ENCODE data around the gene NAT14.

The NAT14 gene

DNA sequence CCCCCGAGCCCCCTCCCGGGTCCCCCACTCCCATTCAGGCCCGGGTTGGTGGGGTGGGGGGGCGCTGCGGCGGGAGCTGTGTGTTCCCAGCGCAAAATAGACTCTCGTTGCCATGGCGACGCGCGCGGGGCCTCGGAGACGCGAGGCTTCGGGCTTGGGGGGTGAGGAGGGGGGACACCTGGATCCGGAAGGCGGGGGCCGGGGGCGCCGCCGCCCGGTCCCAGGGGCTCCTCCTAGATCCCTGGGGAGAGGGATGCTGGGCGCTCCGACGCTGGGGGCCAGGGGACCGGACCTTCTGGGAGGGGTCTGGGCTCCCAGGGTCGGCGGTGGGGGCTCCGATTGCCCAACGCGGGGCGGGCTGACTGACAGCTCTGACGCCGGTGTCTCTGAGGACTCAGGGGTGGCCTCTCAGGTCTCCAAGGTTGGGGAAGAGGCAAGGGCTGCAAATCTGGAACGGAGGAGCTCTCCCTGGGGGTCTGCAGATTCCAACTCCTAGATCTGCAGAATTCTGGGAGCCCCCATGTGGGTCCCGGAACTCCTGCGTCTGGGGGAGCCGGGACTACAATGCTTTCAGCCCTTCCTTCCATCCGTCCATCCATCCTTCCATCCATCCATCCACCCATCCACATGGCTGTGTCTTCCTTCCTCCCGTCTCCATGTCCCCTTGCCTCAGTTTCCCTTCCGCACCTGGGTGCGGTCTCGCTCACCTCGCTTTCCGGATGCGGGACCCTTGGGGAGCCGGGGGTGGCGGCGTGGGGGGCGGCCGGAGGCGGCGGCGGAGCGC is 32.8 kb upstream of the NAT14 start:
- no peak for TF ChIP-seq ZNF384 (IDR thresholded peaks at IDR 0.05)
- TF ChIP-seq, protein P1, sequence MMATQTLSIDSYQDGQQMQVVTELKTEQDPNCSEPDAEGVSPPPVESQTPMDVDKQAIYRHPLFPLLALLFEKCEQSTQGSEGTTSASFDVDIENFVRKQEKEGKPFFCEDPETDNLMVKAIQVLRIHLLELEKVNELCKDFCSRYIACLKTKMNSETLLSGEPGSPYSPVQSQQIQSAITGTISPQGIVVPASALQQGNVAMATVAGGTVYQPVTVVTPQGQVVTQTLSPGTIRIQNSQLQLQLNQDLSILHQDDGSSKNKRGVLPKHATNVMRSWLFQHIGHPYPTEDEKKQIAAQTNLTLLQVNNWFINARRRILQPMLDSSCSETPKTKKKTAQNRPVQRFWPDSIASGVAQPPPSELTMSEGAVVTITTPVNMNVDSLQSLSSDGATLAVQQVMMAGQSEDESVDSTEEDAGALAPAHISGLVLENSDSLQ (IDR thresholded peaks at IDR 0.05) = peak; percentile 64
- CTCF ChIA-PET = no interaction called here
- POLR2A ChIA-PET = interaction anchor here (0.9 kb wide), 1 partner anchor 10 kb away, joined by 3 read pairs; the partner anchor contains the start of gene ISOC2
- DNase-seq (ENCODE audit: extremely low spot score) = no peak

DNA sequence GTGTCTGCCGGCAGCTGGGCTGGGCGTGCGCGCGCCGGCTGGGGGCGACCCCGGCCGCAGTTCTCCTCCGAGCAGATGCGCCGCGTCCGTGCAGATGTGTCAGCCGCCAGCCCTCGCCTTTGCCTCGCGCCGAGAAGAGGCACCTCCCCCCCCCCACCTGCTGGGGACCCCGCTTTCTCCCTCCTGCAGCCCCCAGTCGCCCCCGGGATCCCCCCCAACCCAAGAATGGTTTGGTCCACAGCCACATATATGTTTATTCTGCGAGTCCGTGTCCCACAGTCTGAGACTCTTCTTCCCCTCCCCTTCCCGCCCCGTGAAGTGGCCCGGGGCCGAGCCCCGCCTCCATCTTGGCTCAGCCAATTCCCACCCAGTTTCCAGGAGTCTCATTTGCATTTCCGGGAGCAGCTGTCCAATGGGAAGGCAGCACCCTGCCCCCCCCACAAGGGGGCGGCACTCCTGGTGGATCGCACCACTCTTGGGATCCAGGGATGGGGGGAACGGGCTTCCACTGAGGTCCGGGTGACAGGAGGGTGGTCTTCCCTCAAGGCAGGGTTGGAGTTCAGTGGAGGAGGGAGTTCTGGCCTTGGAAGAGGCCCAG is 32.1 kb upstream of the NAT14 start:
- DNase-seq (ENCODE audit: extremely low spot score) = peak; percentile 88
- CTCF ChIA-PET = interaction anchor here (1.1 kb wide), 1 partner anchor 15 kb away, joined by 7 read pairs; no protein-coding TSS in a partner anchor
- POLR2A ChIA-PET = interaction anchor here (0.9 to 1.7 kb wide), 2 partner anchors 9 to 23 kb away, joined by 3 to 7 read pairs; partner anchors contain the start of genes ISOC2 and ZNF628
- no peak for TF ChIP-seq ARNT (IDR thresholded peaks at IDR 0.05)
- no peak for TF ChIP-seq TARDBP (IDR thresholded peaks at IDR 0.05)
- peak; percentile 88 for TF ChIP-seq FOXM1 (IDR thresholded peaks at IDR 0.05; ENCODE audit: borderline replicate concordance)
- TF ChIP-seq, protein P1 (IDR thresholded peaks at IDR 0.05) = no peak
- no peak for TF ChIP-seq FOXK2 (IDR thresholded peaks at IDR 0.05)
- no peak for TF ChIP-seq NFRKB (IDR thresholded peaks at IDR 0.05)
- TF ChIP-seq SUZ12 (IDR thresholded peaks at IDR 0.05) = no peak
- TF ChIP-seq ELF4 (IDR thresholded peaks at IDR 0.05) = no peak
- TF ChIP-seq L3MBTL2 (conservative IDR thresholded peaks at IDR 0.05) = no peak
- TF ChIP-seq SP1 (IDR thresholded peaks at IDR 0.05) = no peak
- TF ChIP-seq FOXA1 (IDR thresholded peaks at IDR 0.05) = no peak
- peak; percentile 67; the same call in 1 of the 2 replicates for TF ChIP-seq BHLHE40 (IDR thresholded peaks at IDR 0.05; ENCODE audit: borderline replicate concordance)
- no peak for TF ChIP-seq HDGF (IDR thresholded peaks at IDR 0.05; ENCODE audit: borderline replicate concordance)
- TF ChIP-seq ZNF384 (IDR thresholded peaks at IDR 0.05) = no peak
- TF ChIP-seq LEF1 (IDR thresholded peaks at IDR 0.05; ENCODE audit: borderline replicate concordance) = no peak
- no peak for TF ChIP-seq CTBP1 (IDR thresholded peaks at IDR 0.05; ENCODE audit: borderline replicate concordance)

GRCh38 chr19:55453511-55454260 is 31.3 kb upstream of the NAT14 start:
- POLR2A ChIA-PET = interaction anchor here (1.7 kb wide), 1 partner anchor 23 kb away, joined by 7 read pairs; the partner anchor contains the start of gene ZNF628
- DNase-seq (ENCODE audit: extremely low spot score) = no peak
- CTCF ChIA-PET = interaction anchor here (0.5 to 1.1 kb wide), 3 partner anchors 14 to 312 kb away, joined by 3 to 7 read pairs (median 3); no protein-coding TSS in a partner anchor
- TF ChIP-seq CTBP1 (IDR thresholded peaks at IDR 0.05; ENCODE audit: borderline replicate concordance) = no peak
- TF ChIP-seq LEF1 (IDR thresholded peaks at IDR 0.05; ENCODE audit: borderline replicate concordance) = no peak
- TF ChIP-seq ELF4 (IDR thresholded peaks at IDR 0.05) = no peak
- TF ChIP-seq FOXK2 (IDR thresholded peaks at IDR 0.05) = no peak
- TF ChIP-seq ARNT (IDR thresholded peaks at IDR 0.05) = no peak
- no peak for TF ChIP-seq FOXM1 (IDR thresholded peaks at IDR 0.05; ENCODE audit: borderline replicate concordance)
- no peak for TF ChIP-seq SP1 (IDR thresholded peaks at IDR 0.05)
- TF ChIP-seq NFRKB (IDR thresholded peaks at IDR 0.05) = no peak
- TF ChIP-seq L3MBTL2 (conservative IDR thresholded peaks at IDR 0.05) = no peak
- TF ChIP-seq HDGF (IDR thresholded peaks at IDR 0.05; ENCODE audit: borderline replicate concordance) = no peak
- TF ChIP-seq TARDBP (IDR thresholded peaks at IDR 0.05) = no peak
- TF ChIP-seq, protein P1 (IDR thresholded peaks at IDR 0.05) = no peak
- TF ChIP-seq SUZ12 (IDR thresholded peaks at IDR 0.05) = no peak
- TF ChIP-seq BHLHE40 (IDR thresholded peaks at IDR 0.05; ENCODE audit: borderline replicate concordance) = no peak
- no peak for TF ChIP-seq FOXA1 (IDR thresholded peaks at IDR 0.05)
- no peak for TF ChIP-seq ZNF384 (IDR thresholded peaks at IDR 0.05)

DNA sequence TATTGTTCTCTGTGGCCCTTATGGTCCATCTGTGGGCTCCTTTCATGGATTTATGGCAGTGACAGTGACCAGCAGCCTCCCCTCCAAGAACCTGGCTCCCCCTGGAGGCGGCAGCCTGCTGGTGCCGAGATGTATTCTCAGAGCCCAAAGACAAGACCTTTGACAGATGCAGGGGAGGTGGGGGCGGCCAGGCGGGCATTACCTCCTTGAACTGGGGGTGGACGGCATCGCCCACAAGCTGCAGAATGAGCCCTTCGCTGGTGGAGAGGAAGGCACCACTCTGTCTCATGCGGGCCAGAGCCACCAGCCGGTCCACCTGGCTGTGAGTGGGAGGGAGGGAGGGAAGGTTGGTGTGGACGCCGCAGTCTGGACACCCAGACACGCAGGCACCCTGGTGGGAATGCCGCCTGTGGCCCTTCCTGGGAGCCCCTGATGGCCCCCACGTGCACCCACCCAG is 30.2 kb upstream of the NAT14 start:
- ChIA-PET CTCF (no interaction called here), POLR2A (interaction anchor here (1.7 kb wide), 1 partner anchor 21 kb away, joined by 7 read pairs; the partner anchor contains the start of gene ZNF628)
- DNase-seq (ENCODE audit: extremely low spot score) = peak; percentile 59
- TF ChIP-seq ARNT (IDR thresholded peaks at IDR 0.05) (no peak), LEF1 (IDR thresholded peaks at IDR 0.05; ENCODE audit: borderline replicate concordance) (no peak), NFRKB (IDR thresholded peaks at IDR 0.05) (no peak), FOXA1 (IDR thresholded peaks at IDR 0.05) (no peak), ELF4 (IDR thresholded peaks at IDR 0.05) (no peak)
- TF ChIP-seq, protein P1 (IDR thresholded peaks at IDR 0.05) = no peak

Measured in HEK293T (cell line).